Cardiac atrium fibroblast (primary cell): Measurements from ENCODE around the gene BMI1. TPM values are rescaled to one million over a fixed set of nuclear protein-coding genes. Genes with fewer than 3 reads are reported as not detected.

Source experiments
- total RNA-seq: library from RNA; depleted of rRNA; stranded (reverse); fragments of >200 nt; gene quantifications from 2 replicates; pipeline ENCODE4 v1.2.3, GENCODE V29; 2015

BMI1 gene
- 36.8 and 69.5 TPM in 2 replicates for total RNA-seq

DNA sequence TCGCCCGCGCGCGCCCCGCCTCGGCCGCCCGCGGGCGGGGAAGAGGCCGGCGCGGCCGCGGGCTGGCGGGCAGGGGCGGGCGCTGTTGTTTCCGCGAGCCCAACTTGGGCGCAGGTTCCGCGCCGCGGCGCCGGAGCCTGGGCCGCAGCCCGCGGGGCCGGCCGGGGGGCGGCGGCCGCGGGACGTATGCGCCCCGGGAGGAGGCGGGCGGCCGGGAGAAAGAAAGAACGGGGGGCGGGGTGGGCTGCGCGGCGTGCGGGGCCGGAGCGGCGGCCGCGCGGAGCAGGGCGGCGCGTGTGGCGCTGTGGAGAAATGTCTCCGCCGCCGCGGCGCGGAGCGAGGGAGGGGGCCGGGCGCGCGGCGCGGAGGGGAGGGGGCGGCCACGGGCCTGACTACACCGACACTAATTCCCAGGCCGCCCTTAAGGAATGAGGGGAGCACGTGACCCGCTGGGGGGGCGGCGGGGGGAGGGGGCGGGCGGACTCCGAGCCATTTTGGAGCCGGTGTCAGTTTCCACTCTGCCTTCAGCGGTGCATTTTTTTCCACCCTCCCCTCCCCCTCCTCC, at the start of gene BMI1:
Gene BMI1 (plus strand): TSS at position 509 of the 565 bp plus-strand sequence. CDS start 5,351 bp downstream, outside the sequence.

GRCh38 chr10:22316286-22317075, 4.4 kb upstream of the BMI1 start, which contains the start of gene COMMD3:
Gene COMMD3, plus strand, starts transcription at chr10:22316388. Its CDS starts 30 bp downstream, at chr10:22316418.

DNA sequence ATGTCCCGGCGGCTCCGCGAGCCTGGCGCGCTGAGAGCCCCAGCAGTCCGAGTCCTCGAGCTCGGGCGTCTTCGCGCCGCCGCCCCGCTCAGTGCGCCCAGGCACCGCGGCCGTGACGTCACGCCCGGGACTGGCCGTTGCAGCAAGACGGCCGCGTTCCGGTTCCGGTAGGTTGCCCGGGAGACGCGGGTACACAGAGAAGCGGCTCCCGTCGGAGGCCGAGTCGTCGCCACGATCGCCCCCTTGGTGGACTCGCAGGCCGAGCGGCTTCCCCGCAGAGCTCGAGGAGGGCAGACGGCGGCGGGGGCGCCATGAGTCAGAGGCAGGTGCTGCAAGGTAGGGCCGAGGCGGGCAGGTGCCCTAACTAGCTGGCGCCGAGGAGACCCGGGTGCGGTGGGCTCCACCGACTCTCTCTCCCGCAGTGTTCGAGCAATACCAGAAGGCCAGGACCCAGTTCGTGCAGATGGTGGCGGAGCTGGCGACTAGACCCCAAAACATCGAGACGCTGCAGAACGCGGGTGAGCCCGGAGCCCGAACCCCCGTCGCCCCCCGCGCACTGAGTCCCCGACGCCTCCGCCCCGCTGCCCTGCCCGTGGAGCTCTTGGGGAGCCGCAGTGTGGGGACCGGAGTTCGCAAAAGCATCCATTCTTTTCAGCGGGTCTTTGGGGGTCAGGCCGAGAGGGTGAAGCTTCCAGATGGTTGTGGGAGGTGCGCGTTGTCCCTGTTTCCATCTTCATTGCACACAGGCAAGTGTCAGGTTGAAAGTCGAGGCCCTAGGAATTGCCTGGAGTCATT, 24.6 kb downstream of the BMI1 start, which contains the start of gene SPAG6:
Gene SPAG6 (plus strand): TSS at position 196 of the 795 bp plus-strand sequence. CDS start 116 bp downstream, at position 312.

Other genes starting within 250 kb of the BMI1 start
- gene EBLN1, start 103.1 kb upstream of the BMI1 start, total RNA-seq: not detected in 2 replicates
- 31.6 and 34.1 TPM in 2 replicates for gene COMMD3, start 4.7 kb upstream of the BMI1 start, total RNA-seq
- not detected in 2 replicates for gene SPAG6, start 24.4 kb downstream of the BMI1 start, total RNA-seq